HCT116 (cell line): ENCODE measurements around the gene PPP1R1B. TPM values are rescaled to one million over a fixed set of nuclear protein-coding genes. Genes with fewer than 3 reads are reported as not detected.

ENCODE experiments used
- ATAC-seq: fragments of 200-7000 bp; cut with Tn5 transposase; 2 replicates; pipeline ENCODE4 v1.9.1; 2020; ENCODE audit warnings: mild to moderate bottlenecking, moderate library complexity
- BruUV-seq: library from RNA; stranded (reverse); fragments of 400-500 nt; replicated peaks from 2 replicates; lab custom pipeline; 2021; lab: Mats Ljungman, UMichigan
- CTCF ChIA-PET: fragments of 300-600 bp; sonication (Branson Sonifier 250); formaldehyde crosslinking; loops from one replicate; lab custom pipeline; 2021; ENCODE audit warnings: antibody characterized with exemption; lab: Charles Lee
- POLR2A ChIA-PET: fragments of 300-600, 350-600 bp; sonication (Branson Sonifier 250); formaldehyde crosslinking; loops from one replicate; lab custom pipeline; 2021; ENCODE audit warnings: antibody characterized with exemption; lab: Charles Lee
- RAD21 ChIA-PET, 2 experiments: fragments of 300-600 bp; sonication (Branson Sonifier 250); formaldehyde crosslinking; loops; one replicate each; lab custom pipeline; 2023; ENCODE audit warnings: low total read pairs in 2 of 2; ENCODE audit not compliant: uncharacterized antibody in 2 of 2, unreplicated experiment in 2 of 2, low non-redundant PET in 1 of 2; lab: Charles Lee
- DNase-seq: peaks from one replicate; pipeline ENCODE4 v3.0.0-alpha.2; 2010; ENCODE audit warnings: low read depth, low spot score
- H2AFZ ChIP-seq: fragments of 200-600 bp; shearing (Covaris generic), sonication (generic); 2 replicates; pipeline ENCODE4 v1.6.1; 2017; ENCODE audit warnings: low read depth, mixed run types, mixed read lengths, antibody characterized with exemption, low read length; ENCODE audit not compliant: poor library complexity, severe bottlenecking
- H3K27ac ChIP-seq: 2 replicates; pipeline ENCODE4 v1.5.1; 2012; ENCODE audit warnings: low read depth, low read length
- H3K27me3 ChIP-seq: fragments of 200-600 bp; sonication (generic); 2 replicates; pipeline ENCODE4 v1.6.1; 2016; ENCODE audit warnings: mixed run types, low read length, mixed read lengths; ENCODE audit not compliant: insufficient read depth
- H3K36me3 ChIP-seq, 2 experiments: fragments of 200-500 bp in 1 of 2; fragments of 200-600 bp in 1 of 2; sonication (Bioruptor generic) in 1 of 2; sonication (generic) in 1 of 2; 2 replicates each; pipeline versions ENCODE4 v1.5.1 to v1.6.1; 2014 to 2016; ENCODE audit warnings: low read length in 2 of 2, inconsistent platforms in 1 of 2, mixed read lengths in 1 of 2, mixed run types in 1 of 2; ENCODE audit not compliant: insufficient read depth in 2 of 2, control insufficient read depth in 1 of 2
- H3K4me1 ChIP-seq, 2 experiments: fragments of 200-600 bp in 1 of 2; sonication (generic) in 1 of 2; 2 replicates each; pipeline versions ENCODE4 v1.5.1 to v1.6.1; 2012 to 2017; ENCODE audit warnings: low read length in 2 of 2, inconsistent platforms in 1 of 2, mild to moderate bottlenecking in 1 of 2, mixed read lengths in 1 of 2, mixed run types in 1 of 2, moderate library complexity in 1 of 2; ENCODE audit not compliant: insufficient read depth in 2 of 2, control insufficient read depth in 1 of 2
- H3K4me2 ChIP-seq: fragments of 200-600 bp; sonication (generic); 2 replicates; pipeline ENCODE4 v1.6.1; 2017; ENCODE audit warnings: mixed run types, low read length, mixed read lengths
- H3K4me3 ChIP-seq, 2 experiments: fragments of 200-600 bp in 1 of 2; sonication (generic) in 1 of 2; replicated peaks in 1 of 2; 2 replicates each; pipeline ENCODE4 v1.5.1; 2011 to 2016; ENCODE audit warnings: low read length in 2 of 2, control low read depth in 1 of 2, low read depth in 1 of 2, mild to moderate bottlenecking in 1 of 2, mixed read lengths in 1 of 2, mixed run types in 1 of 2
- H3K79me2 ChIP-seq: fragments of 200-600 bp; sonication (generic); 2 replicates; pipeline ENCODE4 v1.6.1; 2017; ENCODE audit warnings: mild to moderate bottlenecking, mixed run types, low read length, moderate library complexity, mixed read lengths; ENCODE audit not compliant: insufficient read depth
- H3K9ac ChIP-seq: fragments of 200-600 bp; sonication (generic); 2 replicates; pipeline ENCODE4 v1.6.1; 2016; ENCODE audit warnings: low read length, mixed read lengths
- H3K9me2 ChIP-seq: fragments of 200-600 bp; sonication (generic), shearing (Covaris generic); 2 replicates; pipeline ENCODE4 v1.6.1; 2017; ENCODE audit warnings: mixed run types, mild to moderate bottlenecking, moderate library complexity; ENCODE audit not compliant: insufficient read depth
- H3K9me3 ChIP-seq, 2 experiments: fragments of 200-500 bp in 1 of 2; fragments of 200-600 bp in 1 of 2; sonication (Bioruptor generic) in 1 of 2; sonication (generic) in 1 of 2; 2 replicates each; pipeline ENCODE4 v1.6.1; 2014 to 2017; ENCODE audit warnings: low read length in 2 of 2, mixed read lengths in 2 of 2, inconsistent platforms in 1 of 2, low read depth in 1 of 2, mild to moderate bottlenecking in 1 of 2, mixed run types in 1 of 2, moderate library complexity in 1 of 2; ENCODE audit not compliant: control insufficient read depth in 1 of 2, insufficient read depth in 1 of 2
- H4K20me1 ChIP-seq: fragments of 200-600 bp; sonication (generic), shearing (Covaris generic); 2 replicates; pipeline ENCODE4 v1.6.1; 2017; ENCODE audit warnings: mixed run types, mild to moderate bottlenecking, moderate library complexity; ENCODE audit not compliant: insufficient read depth
- CEBPB ChIP-seq: IDR thresholded peaks from 2 replicates; pipeline ENCODE4 v1.6.1; 2012; ENCODE audit warnings: low read depth
- EGR1 ChIP-seq: IDR thresholded peaks from 2 replicates; pipeline ENCODE4 v1.6.1; 2012; ENCODE audit warnings: low read depth
- EZH2 ChIP-seq: fragments of 200-600 bp; sonication (generic); IDR thresholded peaks from 2 replicates; pipeline ENCODE4 v1.6.1; 2017; ENCODE audit warnings: antibody characterized with exemption, mixed run types
- JUND ChIP-seq: IDR thresholded peaks from 2 replicates; pipeline ENCODE4 v1.6.1; 2012
- SIN3A ChIP-seq: IDR thresholded peaks from 2 replicates; pipeline ENCODE4 v1.6.1; 2012; ENCODE audit warnings: low read depth
- SP1 ChIP-seq: IDR thresholded peaks from 2 replicates; pipeline ENCODE4 v1.6.1; 2012; ENCODE audit warnings: low read depth
- YY1 ChIP-seq: IDR thresholded peaks from 2 replicates; pipeline ENCODE4 v1.6.1; 2011; ENCODE audit warnings: low read length, low read depth, moderate library complexity, mild to moderate bottlenecking; ENCODE audit not compliant: insufficient replicate concordance; ENCODE audit errors: extremely low read depth
- intact Hi-C: fragments of 100-400 bp; cut with micrococcal nuclease; formaldehyde crosslinking; loops from 2 replicates; pipeline ENCODE4 v1.10.0; 2022
- total RNA-seq: library from RNA; stranded (reverse); gene quantifications from one replicate; pipeline ENCODE4 v1.2.1, GENCODE V29; 2021; ENCODE audit not compliant: unreplicated experiment
- TF ChIP-seq, protein P1 (sequence below): IDR thresholded peaks from 2 replicates; pipeline ENCODE4 v1.6.1; 2011; ENCODE audit warnings: mild to moderate bottlenecking, low read length, moderate library complexity; ENCODE audit not compliant: insufficient replicate concordance; ENCODE audit errors: extremely low read depth

Gene PPP1R1B
- total RNA-seq, 1 experiment from 2014 or later, result 0.49 TPM

DNA sequence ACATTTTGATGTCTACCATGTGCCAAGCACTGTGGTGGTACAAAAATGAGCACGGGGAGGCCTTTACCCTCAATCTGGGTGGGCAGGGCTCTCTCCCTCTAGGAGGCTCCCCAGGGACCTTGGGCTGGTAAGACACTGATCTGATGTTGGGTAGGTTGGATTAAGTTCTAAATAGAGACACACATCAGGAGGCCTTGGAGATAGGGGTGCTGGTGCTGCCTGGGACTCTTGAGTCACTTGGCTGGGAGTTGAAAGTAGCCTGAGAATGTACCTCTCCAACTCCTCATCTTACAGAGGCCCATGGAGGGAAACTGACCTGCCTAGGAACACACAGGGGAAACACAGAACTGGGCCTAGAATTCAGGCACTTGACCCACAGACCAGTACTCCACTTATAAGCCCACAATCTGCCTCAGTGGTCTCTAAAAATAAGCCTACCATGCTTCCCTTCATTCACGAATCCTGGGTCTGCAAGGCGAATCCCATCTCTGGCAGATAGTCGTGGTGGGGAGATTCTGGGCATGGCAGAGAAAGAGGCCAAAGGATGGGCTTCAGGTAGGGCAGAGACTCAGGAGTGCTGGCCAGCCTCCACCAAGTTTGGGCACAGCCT, 17.2 kb upstream of the PPP1R1B start (continued):
- TF ChIP-seq, protein P1, sequence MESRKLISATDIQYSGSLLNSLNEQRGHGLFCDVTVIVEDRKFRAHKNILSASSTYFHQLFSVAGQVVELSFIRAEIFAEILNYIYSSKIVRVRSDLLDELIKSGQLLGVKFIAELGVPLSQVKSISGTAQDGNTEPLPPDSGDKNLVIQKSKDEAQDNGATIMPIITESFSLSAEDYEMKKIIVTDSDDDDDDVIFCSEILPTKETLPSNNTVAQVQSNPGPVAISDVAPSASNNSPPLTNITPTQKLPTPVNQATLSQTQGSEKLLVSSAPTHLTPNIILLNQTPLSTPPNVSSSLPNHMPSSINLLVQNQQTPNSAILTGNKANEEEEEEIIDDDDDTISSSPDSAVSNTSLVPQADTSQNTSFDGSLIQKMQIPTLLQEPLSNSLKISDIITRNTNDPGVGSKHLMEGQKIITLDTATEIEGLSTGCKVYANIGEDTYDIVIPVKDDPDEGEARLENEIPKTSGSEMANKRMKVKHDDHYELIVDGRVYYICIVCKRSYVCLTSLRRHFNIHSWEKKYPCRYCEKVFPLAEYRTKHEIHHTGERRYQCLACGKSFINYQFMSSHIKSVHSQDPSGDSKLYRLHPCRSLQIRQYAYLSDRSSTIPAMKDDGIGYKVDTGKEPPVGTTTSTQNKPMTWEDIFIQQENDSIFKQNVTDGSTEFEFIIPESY, result no peak
- no peak for TF ChIP-seq SIN3A
- TF ChIP-seq SP1, result no peak
- no peak for TF ChIP-seq JUND
- no peak for TF ChIP-seq EZH2

DNA sequence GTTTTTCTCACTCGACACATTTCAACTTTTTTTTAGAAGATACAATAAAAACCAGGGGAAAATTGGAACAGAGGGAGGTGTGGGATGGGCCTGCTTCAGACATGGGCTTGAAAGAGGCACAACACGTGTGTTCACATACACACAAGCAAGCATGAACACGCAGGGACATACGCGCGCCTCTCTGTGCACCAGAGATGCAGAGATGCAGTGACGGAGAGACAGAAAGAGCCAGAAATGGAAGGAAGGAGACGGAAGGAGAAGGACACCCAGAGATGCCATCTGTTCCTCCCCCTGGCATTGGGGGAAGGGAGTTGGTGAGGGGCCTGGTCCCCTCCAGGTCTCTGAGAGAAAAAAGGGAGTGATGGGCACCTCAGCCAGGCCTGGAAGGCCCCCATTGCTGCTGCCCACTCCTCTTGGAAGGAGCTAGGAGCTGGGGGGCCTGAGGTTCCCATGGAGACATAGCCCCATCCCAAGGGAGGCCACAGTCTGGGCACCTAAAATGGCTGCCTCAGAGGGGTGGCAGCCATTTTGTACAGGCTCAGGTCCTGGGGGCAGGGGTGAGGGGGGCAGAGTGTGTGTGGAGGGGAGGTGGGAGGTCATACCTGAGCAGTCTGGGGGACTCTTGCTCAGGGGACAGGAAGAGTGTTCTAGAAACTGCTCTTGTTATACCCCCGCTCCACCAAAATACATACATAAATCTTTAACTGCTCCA, 15.2 kb upstream of the PPP1R1B start:
- POLR2A ChIA-PET, result no interaction called here
- H4K20me1 ChIP-seq, result no peaks in the 10 kb centered on the region
- no TSS peak for BruUV-seq
- no peaks in the 10 kb centered on the region for H3K36me3 ChIP-seq
- intact Hi-C loops, result no loop called here
- DNase-seq (no peak), ATAC-seq (peak; percentile 52)
- no peaks in the 10 kb centered on the region for H3K9me2 ChIP-seq
- RAD21 ChIA-PET, result no interaction called here
- no peaks in the 10 kb centered on the region for H3K9me3 ChIP-seq
- H3K27ac ChIP-seq, result no peak overlapping the region
- no peaks in the 10 kb centered on the region for H3K27me3 ChIP-seq
- TF ChIP-seq EGR1, result peak; percentile 41; the same call in 1 of the 2 replicates
- no peak for TF ChIP-seq CEBPB
- peak; percentile 95 for TF ChIP-seq YY1
- H3K4me3 ChIP-seq, result no peak overlapping the region
- no peak overlapping the region for H3K4me2 ChIP-seq
- H3K4me1 ChIP-seq, result peaks cover 0 to 5% of the 10 kb centered on the region in 2 experiments; a peak in 2 of 4 replicates
- CTCF ChIA-PET, result no interaction called here
- H3K9ac ChIP-seq, result no peak overlapping the region
- H2AFZ ChIP-seq, result peak overlapping the region; percentile 88
- no peaks in the 10 kb centered on the region for H3K79me2 ChIP-seq
